Hippocampal formation (tissue), 2 donors: ENCODE results near the gene RADIL.

Experiments
- DNase-seq, 2 donors: peaks; one replicate each; lab custom pipeline; 2025; lab: John Stamatoyannopoulos, UW

The RADIL gene

GRCh38 chr7:4754433-4755010 is 129.0 kb downstream of the RADIL start:
- DNase-seq = no peak

GRCh38 chr7:4753598-4754432 is 129.7 kb downstream of the RADIL start:
- peak; percentile 25 to 80 for DNase-seq

GRCh38 chr7:4751398-4751947 is 132.0 kb downstream of the RADIL start:
- DNase-seq = peak; percentile 27 to 76

GRCh38 chr7:4749798-4750197 is 133.7 kb downstream of the RADIL start:
- DNase-seq = no peak

GRCh38 chr7:4749363-4749762 is 134.2 kb downstream of the RADIL start:
- DNase-seq = no peak
